ENCODE results near the gene TMEM129.

The TMEM129 gene

DNA sequence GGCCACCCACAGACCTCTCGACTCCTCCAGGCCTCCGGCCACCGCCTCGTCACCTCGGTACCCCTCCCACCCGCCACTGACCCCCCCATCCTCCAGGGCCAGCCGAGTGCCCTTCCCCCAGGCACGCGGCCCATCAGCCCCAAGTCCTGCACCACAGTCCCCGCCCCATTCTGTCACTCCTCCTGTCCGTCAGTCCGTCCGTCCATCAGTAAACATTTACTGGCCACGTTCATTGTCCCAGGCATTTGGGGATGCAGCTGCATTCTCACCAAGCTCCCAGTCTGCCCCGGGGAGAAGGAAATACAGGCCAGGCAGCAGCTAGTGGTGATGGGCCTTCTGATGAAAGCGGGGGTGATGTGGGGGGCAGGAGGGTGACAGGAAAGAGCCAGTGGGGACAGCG, 36.7 kb upstream of the TMEM129 start:
- DNase-seq, result no peak

GRCh38 chr4:1756893-1757779, 36.0 kb upstream of the TMEM129 start:
- DNase-seq, result no peak

GRCh38 chr4:1756079-1756478, 35.0 kb upstream of the TMEM129 start:
- DNase-seq, result no peak

DNA sequence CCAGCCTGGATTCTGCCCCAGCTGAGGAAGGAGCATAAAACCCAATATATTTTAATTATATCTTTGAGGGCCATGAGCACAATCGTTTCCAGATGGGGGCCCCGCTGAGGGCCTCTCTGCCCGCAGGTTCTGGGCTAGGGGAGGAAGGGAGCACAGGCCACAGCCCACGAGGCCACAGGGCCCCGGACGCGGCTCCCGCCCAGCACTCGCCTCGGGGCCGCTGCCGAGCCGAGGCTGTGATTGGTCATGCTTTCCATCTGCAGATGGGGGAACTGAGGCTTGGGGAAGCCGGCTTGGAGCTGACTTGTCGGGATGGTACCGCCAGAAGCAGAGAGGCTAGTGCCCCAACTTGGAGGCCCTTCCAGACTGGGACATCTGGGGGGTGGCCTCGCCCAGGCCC, 34.2 kb upstream of the TMEM129 start:
- no peak for DNase-seq

- no peak for DNase-seq
These were observed 33.2 kb upstream of the TMEM129 start for GRCh38 chr4:1754336-1754735.

DNA sequence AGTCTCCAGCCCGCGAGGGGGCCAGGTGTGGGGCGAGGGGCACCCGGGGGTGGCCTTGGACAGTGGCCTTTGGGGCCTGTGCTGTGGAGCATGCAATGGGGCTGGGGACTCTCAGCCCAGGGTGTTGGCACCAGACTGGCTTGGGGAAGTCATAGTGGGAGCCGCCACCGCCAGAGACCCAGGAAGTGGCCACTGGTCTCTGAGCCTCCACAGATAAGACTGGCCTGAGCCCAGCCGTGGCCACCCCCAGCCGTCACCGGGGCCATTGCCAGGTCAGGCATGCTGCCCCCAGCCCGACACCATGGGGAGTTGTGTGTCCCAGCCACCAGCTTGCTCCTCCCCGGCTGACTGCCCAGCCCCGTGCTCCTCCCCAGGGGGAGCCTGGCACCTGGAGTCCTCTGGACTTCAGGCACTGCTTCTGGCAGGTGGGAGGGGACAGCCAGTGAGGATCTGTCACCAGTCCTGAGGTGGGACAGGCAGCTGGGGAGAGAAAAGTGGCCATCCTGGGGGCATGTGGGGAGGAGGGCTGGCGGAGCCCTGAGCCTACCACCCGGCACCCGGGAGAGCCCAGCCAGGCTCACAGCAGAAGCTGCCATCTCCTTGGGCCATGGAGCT, 32.7 kb upstream of the TMEM129 start:
- no peak for DNase-seq

DNA sequence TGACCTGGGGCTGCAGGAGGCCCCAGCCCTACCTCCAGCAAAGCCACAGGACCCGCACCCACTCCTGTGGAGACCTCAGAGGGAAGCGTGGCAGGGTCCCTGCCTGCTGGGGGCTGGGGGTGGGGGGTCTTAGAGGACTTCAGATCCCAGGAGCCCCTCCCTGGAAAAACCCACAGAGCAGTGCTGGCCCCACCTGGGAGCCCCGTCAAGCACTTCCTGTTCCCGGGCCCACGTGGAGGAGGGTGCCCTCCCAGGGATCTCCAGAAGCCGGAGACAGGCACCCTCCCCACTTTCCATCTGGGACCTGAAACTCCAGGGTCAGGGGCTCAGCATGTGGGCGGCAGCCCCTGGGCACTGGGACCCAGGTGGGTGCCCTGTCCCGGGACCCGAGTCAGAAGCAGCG, 32.2 kb upstream of the TMEM129 start:
- DNase-seq, result no peak

DNA sequence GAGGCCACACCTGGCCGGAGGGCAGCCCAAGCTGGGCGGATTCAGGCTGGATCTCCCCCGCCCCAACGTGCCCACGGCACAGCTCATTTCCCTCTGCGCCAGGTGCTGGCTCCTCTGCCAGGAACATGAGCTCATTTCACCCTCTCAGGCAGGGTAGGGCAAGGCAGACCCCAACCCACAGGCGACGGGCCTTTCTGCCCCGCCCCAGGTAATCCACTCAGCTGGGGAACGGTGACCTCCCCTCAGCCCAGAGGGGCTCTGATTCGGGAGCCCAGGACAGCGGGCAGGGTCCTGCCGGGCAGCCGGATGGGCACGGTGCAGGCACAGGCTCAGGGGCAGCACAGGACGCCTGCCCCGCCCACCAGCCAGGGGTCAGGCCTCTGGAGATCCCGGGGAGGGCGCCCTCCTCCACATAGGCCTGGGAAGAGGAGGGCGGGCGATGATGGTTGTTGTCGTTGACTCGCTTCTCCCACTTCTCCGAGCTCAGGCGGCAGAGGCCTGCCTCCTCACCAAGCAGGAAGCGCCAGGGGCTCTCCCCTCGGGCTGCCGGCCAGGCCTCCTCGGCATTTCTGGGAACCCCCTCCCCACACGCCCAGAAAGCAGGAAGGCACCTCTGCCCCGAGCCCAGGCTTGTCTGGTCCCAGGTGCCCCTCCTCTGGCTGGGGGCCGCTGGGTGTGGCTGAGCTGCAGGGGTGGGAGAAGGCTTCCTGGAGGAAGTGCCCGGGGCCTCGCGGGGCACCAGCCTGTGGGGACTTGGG, 31.3 kb upstream of the TMEM129 start:
- peak; percentile 58 for DNase-seq

- no peak for DNase-seq
These were observed 30.8 kb upstream of the TMEM129 start for GRCh38 chr4:1751919-1752283.

- no peak for DNase-seq
These were observed 30.2 kb upstream of the TMEM129 start for GRCh38 chr4:1751155-1751918.

DNA sequence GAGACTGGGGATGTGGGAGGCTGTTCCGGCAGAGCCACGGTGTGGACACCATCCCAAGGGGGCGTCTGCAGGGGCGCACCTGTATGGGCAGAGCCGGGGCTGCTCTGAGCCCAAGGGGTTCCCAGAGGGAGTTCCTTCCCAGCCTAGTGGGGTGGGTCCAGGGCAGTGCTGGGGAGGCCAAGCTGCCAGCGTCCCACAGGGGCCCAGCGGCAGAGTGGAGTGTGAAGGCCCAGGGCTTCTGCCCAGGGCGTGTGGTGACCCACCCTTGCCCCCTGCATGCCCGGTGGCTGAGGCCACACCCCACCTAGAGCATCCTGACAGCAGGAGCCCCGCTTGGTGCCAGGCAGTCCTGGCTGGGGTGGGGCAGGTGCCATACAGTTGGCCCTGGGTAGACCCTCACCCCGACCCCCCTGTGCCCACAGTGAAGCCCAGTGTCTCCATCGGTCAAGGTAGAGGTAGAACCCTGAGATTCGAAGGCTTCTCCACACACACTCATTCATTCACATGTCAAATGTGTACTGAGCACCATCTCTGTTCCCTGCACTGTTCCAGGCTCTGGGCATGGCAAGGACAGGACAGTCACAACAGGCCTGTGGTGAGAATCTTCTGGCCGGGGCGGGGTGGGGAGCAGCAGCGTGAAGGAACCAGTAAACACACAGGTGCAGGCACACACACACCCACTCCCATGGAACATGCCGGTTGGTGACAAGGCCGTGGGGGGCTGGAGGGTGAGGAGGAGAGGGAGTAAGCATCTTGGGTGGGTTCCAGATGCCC, 29.4 kb upstream of the TMEM129 start:
- no peak for DNase-seq

DNA sequence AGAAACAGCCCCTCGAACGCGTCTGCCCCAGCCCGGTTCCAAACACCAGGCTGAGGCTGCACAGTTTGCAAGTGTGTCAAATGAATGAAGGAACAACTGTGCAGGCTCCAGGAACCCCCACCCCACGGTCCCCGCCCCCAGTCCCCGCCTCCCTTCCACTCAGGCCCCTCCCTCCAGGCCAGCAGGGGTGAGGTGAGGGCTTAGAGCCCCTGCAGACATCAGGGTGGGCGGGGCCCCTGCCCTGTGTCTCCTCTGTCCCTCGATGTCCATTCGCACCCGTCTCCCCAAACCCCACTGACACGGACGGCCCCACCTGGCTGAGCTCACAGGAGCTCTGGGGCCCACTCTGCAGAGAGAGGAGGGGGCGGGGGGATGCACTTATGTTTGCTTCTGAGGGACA, 28.7 kb upstream of the TMEM129 start:
- DNase-seq, result no peak

GRCh38 chr4:1749370-1749769, 28.2 kb upstream of the TMEM129 start:
- no peak for DNase-seq

DNA sequence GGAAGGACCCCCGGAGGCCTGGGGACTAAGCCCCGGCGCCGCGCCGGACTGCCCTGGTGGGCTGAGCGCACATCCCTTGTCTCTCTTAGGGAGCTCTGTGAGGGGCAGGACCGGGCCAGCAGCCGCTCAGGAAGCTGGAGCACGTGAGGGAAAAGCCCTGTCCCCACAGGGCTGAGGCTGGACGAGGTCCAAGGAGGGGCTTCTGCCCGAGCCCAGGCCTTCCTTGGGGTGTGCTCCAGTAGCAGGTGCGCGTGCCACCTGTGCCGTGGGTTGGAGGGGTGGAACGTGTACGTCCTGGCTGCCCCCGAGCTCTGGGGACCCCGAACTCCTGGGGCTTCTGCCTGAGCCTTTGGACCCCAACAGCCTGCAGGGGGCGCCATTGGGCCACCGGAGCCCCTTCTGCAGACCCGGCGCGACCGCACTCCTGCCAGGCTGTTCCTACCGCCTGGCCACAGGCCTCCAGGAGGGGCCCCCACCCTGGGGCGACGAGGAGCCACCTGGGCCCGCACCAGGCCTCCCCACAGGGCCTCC, 27.4 kb upstream of the TMEM129 start:
- DNase-seq, result peak; percentile 74

DNA sequence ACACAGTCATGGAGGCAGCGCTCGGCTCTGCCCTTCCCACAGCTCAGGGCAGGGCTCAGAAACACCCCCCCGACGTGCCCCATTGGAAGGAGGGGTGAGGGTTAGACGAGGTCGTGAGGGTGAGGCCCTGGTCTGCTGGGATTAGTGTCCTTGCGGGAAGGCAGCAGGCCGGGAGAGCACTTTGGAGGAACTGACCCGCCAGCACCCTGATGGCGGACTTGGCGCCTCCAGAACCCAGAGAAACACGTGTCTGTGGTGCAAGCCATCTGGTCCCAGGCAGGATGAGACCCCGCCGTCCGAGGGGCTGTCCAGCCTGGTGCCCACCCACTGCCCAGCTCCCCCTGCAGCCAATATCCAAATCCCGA, 26.5 kb upstream of the TMEM129 start:
- DNase-seq, result no peak

DNA sequence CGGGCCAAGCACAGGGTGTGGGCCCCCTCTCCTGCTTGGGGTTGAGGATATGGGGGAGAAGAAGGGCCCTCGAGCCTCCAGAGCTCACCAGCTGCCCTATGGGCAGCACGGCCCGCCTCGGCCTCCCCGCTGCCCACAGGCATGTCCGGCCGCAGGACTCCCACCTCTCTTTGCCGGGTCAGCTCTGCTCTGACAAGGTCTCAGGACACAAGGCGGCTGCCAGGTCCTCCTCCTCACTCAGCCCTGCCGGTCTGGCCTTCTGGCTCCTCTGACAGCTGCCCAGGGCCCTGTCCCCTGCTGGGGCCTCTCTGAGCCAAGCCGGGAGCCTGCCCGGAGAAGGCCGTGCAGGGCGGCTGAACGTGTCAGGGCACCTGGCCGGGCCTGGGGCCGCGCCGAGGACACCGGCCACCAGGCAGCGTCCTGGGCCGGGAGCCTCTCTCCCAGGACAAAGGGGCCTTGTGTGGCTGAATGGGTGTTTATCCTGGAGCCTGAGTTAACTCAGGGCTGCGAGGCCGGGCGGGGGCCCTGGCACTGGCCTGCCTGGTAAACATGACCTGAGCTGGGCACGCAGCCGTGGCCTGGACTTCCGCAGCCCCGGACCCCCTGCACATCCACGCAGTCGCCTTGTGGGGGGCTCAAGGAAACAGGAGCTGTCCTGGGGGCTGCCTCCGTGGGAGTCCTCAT, 25.9 kb upstream of the TMEM129 start:
- no peak for DNase-seq

DNA sequence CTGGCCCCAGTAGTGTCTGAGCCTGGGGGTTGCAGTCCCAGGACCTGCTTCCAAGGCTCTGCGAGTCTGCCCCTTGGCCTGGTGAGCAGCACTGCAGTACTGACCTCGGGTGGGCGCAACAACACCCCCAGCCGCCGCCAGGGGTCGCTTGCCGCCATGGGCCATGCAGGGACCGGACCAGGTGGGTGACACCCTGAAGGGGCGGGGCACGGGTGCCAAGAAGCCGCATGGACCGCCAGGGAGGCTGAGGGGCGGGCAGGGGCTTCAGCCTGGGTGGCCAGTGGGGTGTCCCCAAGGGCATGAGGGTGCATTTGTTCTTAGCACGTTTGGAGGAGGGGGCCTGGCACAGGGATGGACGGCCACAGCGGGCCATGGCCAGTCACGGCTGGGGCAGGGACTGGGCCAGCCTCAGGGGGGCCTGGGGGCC, 25.2 kb upstream of the TMEM129 start:
- peak; percentile 79 for DNase-seq

DNA sequence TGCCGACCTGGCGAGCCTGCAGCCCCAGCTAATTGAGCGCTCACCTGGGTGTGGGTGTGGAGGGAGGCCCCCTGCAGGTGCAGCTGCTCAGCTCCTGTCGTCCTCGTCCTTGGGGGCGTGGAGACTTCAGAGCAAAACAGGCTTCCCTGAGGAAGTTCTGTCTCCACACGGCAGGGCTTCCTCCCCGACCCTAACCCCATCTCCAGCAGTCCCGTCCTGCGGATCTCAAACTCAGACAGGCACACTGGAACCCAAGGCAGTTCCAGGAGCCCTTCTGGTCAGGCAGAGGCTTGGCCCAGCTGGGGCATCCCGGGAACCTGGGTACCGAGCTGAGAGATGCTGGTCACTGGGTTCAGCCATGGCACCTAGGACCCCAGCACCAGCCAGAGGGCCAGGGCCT, 24.6 kb upstream of the TMEM129 start:
- no peak for DNase-seq

GRCh38 chr4:1745165-1745564, 24.0 kb upstream of the TMEM129 start:
- no peak for DNase-seq

GRCh38 chr4:1744552-1744951, 23.4 kb upstream of the TMEM129 start:
- no peak for DNase-seq

- no peak for DNase-seq
These were observed 22.9 kb upstream of the TMEM129 start for GRCh38 chr4:1743975-1744374.
